H1 (cell line): ENCODE measurements around the gene IRF5. TPM values are rescaled to one million over a fixed set of nuclear protein-coding genes. Genes with fewer than 3 reads are reported as not detected.

ENCODE experiments used
- ATF2 ChIP-seq: IDR thresholded peaks from 2 replicates; pipeline ENCODE4 v1.6.1; 2012; ENCODE audit warnings: low read length, inconsistent platforms
- ATF3 ChIP-seq: IDR thresholded peaks from 2 replicates; pipeline ENCODE4 v1.6.1; 2011; ENCODE audit warnings: low read depth, mild to moderate bottlenecking, low read length; ENCODE audit not compliant: insufficient read depth
- SP1 ChIP-seq: IDR thresholded peaks from 2 replicates; pipeline ENCODE4 v1.6.1; 2011; ENCODE audit warnings: low read depth, low read length
- SP4 ChIP-seq: IDR thresholded peaks from 2 replicates; pipeline ENCODE4 v1.6.1; 2012; ENCODE audit warnings: low read length, inconsistent platforms
- polyA plus RNA-seq, 7 experiments: library from polyadenylated mRNA; depleted of rRNA in 3 of 7; stranded (reverse) in 5 of 7; unstranded in 2 of 7; fragments of >200 nt in 5 of 7; fragments of 200-250 nt in 2 of 7; gene quantifications; 1 replicate in 5 of 7; 2 replicates in 1 of 7; 4 replicates in 1 of 7; pipeline versions ENCODE4 v1.2.1 to v1.2.3, GENCODE V29; 2011 to 2013; ENCODE audit warnings: missing spikeins in 2 of 7, mixed read lengths in 2 of 7
- total RNA-seq: library from RNA; stranded (reverse); fragmentation: NEBNext Ultra II Directional; extraction: Animal tissue kit (Norgen Biotek cat#: 25700); gene quantifications from 2 replicates; pipeline ENCODE4 v1.2.1, GENCODE V29; 2021

The IRF5 gene
- total and polyA plus RNA-seq, 2 of the 8 experiments (the other 6 are each of a cell fraction or from before 2014, with no cell fraction given), result 0.28 to 1.1 TPM

DNA sequence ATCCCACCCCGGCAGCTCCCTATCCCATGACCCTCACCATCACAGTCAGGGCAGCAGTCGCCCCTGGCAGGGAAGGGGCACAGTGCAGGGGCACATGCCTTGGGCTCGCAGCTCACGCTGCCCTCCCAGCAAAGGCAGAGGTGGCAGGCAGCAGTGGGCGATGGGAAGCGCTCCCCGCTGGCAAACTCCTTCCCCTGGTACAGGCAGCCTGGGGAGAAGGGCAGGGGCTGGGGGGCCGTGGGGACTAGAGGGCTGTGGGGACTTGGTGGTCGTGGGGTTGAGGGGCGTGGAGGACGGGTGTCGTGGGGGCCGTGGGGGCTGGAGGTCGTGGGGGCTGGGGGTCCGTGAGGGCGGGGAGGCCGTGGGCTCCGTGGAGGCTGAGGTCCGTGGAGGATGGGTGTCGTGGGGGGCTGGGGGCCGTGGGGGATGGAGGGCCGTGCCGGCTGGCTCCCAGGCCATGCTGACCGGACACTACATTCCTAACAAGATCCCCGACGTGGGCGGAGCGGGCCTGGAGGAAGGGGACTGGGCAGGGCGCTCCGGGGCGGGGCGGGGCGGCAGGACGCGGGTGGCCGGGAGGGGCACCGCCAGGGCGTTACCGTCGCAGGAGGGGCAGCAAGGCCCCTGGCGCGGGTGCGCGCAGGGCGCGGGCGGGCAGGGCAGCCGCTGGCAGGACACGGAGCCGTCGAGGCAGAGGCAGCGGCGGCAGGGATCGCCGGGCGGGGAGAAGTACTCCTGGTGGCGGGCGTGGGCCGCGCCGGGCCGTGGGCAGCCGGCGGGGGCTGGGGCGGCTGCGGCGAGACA is 47.2 kb upstream of the IRF5 start (continued):
- TF ChIP-seq ATF2 (no peak), SP4 (no peak), SP1 (no peak), ATF3 (no peak)
